HCT116 (cell line): ENCODE results near the gene NABP1. TPM values are rescaled to one million over a fixed set of nuclear protein-coding genes. Genes with fewer than 3 reads are reported as not detected.

Experiments used
- ATAC-seq: fragments of 200-7000 bp; cut with Tn5 transposase; 2 replicates; pipeline ENCODE4 v1.9.1; 2020; ENCODE audit warnings: mild to moderate bottlenecking, moderate library complexity
- BruUV-seq: library from RNA; stranded (reverse); fragments of 400-500 nt; replicated peaks from 2 replicates; lab custom pipeline; 2021; lab: Mats Ljungman, UMichigan
- CTCF ChIA-PET: fragments of 300-600 bp; sonication (Branson Sonifier 250); formaldehyde crosslinking; loops from one replicate; lab custom pipeline; 2021; ENCODE audit warnings: antibody characterized with exemption; lab: Charles Lee
- POLR2A ChIA-PET: fragments of 300-600, 350-600 bp; sonication (Branson Sonifier 250); formaldehyde crosslinking; loops from one replicate; lab custom pipeline; 2021; ENCODE audit warnings: antibody characterized with exemption; lab: Charles Lee
- RAD21 ChIA-PET, 2 experiments: fragments of 300-600 bp; sonication (Branson Sonifier 250); formaldehyde crosslinking; loops; one replicate each; lab custom pipeline; 2023; ENCODE audit warnings: low total read pairs in 2 of 2; ENCODE audit not compliant: uncharacterized antibody in 2 of 2, unreplicated experiment in 2 of 2, low non-redundant PET in 1 of 2; lab: Charles Lee
- DNase-seq: peaks from one replicate; pipeline ENCODE4 v3.0.0-alpha.2; 2010; ENCODE audit warnings: low read depth, low spot score
- H2AFZ ChIP-seq: fragments of 200-600 bp; shearing (Covaris generic), sonication (generic); 2 replicates; pipeline ENCODE4 v1.6.1; 2017; ENCODE audit warnings: low read depth, mixed run types, mixed read lengths, antibody characterized with exemption, low read length; ENCODE audit not compliant: poor library complexity, severe bottlenecking
- H3K27ac ChIP-seq: 2 replicates; pipeline ENCODE4 v1.5.1; 2012; ENCODE audit warnings: low read depth, low read length
- H3K27me3 ChIP-seq: fragments of 200-600 bp; sonication (generic); 2 replicates; pipeline ENCODE4 v1.6.1; 2016; ENCODE audit warnings: mixed run types, low read length, mixed read lengths; ENCODE audit not compliant: insufficient read depth
- H3K36me3 ChIP-seq, 2 experiments: fragments of 200-500 bp in 1 of 2; fragments of 200-600 bp in 1 of 2; sonication (Bioruptor generic) in 1 of 2; sonication (generic) in 1 of 2; 2 replicates each; pipeline versions ENCODE4 v1.5.1 to v1.6.1; 2014 to 2016; ENCODE audit warnings: low read length in 2 of 2, inconsistent platforms in 1 of 2, mixed read lengths in 1 of 2, mixed run types in 1 of 2; ENCODE audit not compliant: insufficient read depth in 2 of 2, control insufficient read depth in 1 of 2
- H3K4me1 ChIP-seq, 2 experiments: fragments of 200-600 bp in 1 of 2; sonication (generic) in 1 of 2; 2 replicates each; pipeline versions ENCODE4 v1.5.1 to v1.6.1; 2012 to 2017; ENCODE audit warnings: low read length in 2 of 2, inconsistent platforms in 1 of 2, mild to moderate bottlenecking in 1 of 2, mixed read lengths in 1 of 2, mixed run types in 1 of 2, moderate library complexity in 1 of 2; ENCODE audit not compliant: insufficient read depth in 2 of 2, control insufficient read depth in 1 of 2
- H3K4me2 ChIP-seq: fragments of 200-600 bp; sonication (generic); 2 replicates; pipeline ENCODE4 v1.6.1; 2017; ENCODE audit warnings: mixed run types, low read length, mixed read lengths
- H3K4me3 ChIP-seq, 2 experiments: fragments of 200-600 bp in 1 of 2; sonication (generic) in 1 of 2; replicated peaks in 1 of 2; 2 replicates each; pipeline ENCODE4 v1.5.1; 2011 to 2016; ENCODE audit warnings: low read length in 2 of 2, control low read depth in 1 of 2, low read depth in 1 of 2, mild to moderate bottlenecking in 1 of 2, mixed read lengths in 1 of 2, mixed run types in 1 of 2
- H3K79me2 ChIP-seq: fragments of 200-600 bp; sonication (generic); 2 replicates; pipeline ENCODE4 v1.6.1; 2017; ENCODE audit warnings: mild to moderate bottlenecking, mixed run types, low read length, moderate library complexity, mixed read lengths; ENCODE audit not compliant: insufficient read depth
- H3K9ac ChIP-seq: fragments of 200-600 bp; sonication (generic); 2 replicates; pipeline ENCODE4 v1.6.1; 2016; ENCODE audit warnings: low read length, mixed read lengths
- H3K9me2 ChIP-seq: fragments of 200-600 bp; sonication (generic), shearing (Covaris generic); 2 replicates; pipeline ENCODE4 v1.6.1; 2017; ENCODE audit warnings: mixed run types, mild to moderate bottlenecking, moderate library complexity; ENCODE audit not compliant: insufficient read depth
- H3K9me3 ChIP-seq, 2 experiments: fragments of 200-500 bp in 1 of 2; fragments of 200-600 bp in 1 of 2; sonication (Bioruptor generic) in 1 of 2; sonication (generic) in 1 of 2; 2 replicates each; pipeline ENCODE4 v1.6.1; 2014 to 2017; ENCODE audit warnings: low read length in 2 of 2, mixed read lengths in 2 of 2, inconsistent platforms in 1 of 2, low read depth in 1 of 2, mild to moderate bottlenecking in 1 of 2, mixed run types in 1 of 2, moderate library complexity in 1 of 2; ENCODE audit not compliant: control insufficient read depth in 1 of 2, insufficient read depth in 1 of 2
- H4K20me1 ChIP-seq: fragments of 200-600 bp; sonication (generic), shearing (Covaris generic); 2 replicates; pipeline ENCODE4 v1.6.1; 2017; ENCODE audit warnings: mixed run types, mild to moderate bottlenecking, moderate library complexity; ENCODE audit not compliant: insufficient read depth
- CBX3 ChIP-seq: IDR thresholded peaks from 2 replicates; pipeline ENCODE4 v1.6.1; 2012; ENCODE audit warnings: low read depth
- EZH2 ChIP-seq: fragments of 200-600 bp; sonication (generic); IDR thresholded peaks from 2 replicates; pipeline ENCODE4 v1.6.1; 2017; ENCODE audit warnings: antibody characterized with exemption, mixed run types
- JUND ChIP-seq: IDR thresholded peaks from 2 replicates; pipeline ENCODE4 v1.6.1; 2012
- POLR2A ChIP-seq: IDR thresholded peaks from 2 replicates; pipeline ENCODE4 v1.7.0; 2011; ENCODE audit warnings: borderline replicate concordance; ENCODE audit not compliant: insufficient read depth, insufficient read length; ENCODE audit errors: extremely low read depth
- SIN3A ChIP-seq: IDR thresholded peaks from 2 replicates; pipeline ENCODE4 v1.6.1; 2012; ENCODE audit warnings: low read depth
- SRF ChIP-seq: IDR thresholded peaks from 2 replicates; pipeline ENCODE4 v1.6.1; 2012; ENCODE audit warnings: low read depth
- YY1 ChIP-seq: IDR thresholded peaks from 2 replicates; pipeline ENCODE4 v1.6.1; 2011; ENCODE audit warnings: low read length, low read depth, moderate library complexity, mild to moderate bottlenecking; ENCODE audit not compliant: insufficient replicate concordance; ENCODE audit errors: extremely low read depth
- ZNF274 ChIP-seq: fragments of 200-500 bp; sonication (Bioruptor generic); IDR thresholded peaks from 2 replicates; pipeline ENCODE4 v1.6.1; 2014; ENCODE audit warnings: mild to moderate bottlenecking, low read depth, low read length, inconsistent platforms
- intact Hi-C: fragments of 100-400 bp; cut with micrococcal nuclease; formaldehyde crosslinking; loops from 2 replicates; pipeline ENCODE4 v1.10.0; 2022
- total RNA-seq: library from RNA; stranded (reverse); gene quantifications from one replicate; pipeline ENCODE4 v1.2.1, GENCODE V29; 2021; ENCODE audit not compliant: unreplicated experiment
- TF ChIP-seq, protein P1 (sequence below): IDR thresholded peaks from 2 replicates; pipeline ENCODE4 v1.6.1; 2012; ENCODE audit warnings: low read depth
- TF ChIP-seq, protein P2 (sequence below), 3 experiments: fragments of 200-600 bp in 1 of 3; sonication (generic) in 1 of 3; IDR thresholded peaks in 2 of 3; conservative IDR thresholded peaks in 1 of 3; 2 replicates each; pipeline ENCODE4 v1.5.1; 2012 to 2017; ENCODE audit warnings: low read depth in 2 of 3, low read length in 2 of 3, antibody characterized with exemption in 1 of 3, borderline replicate concordance in 1 of 3, control low read depth in 1 of 3, mild to moderate bottlenecking in 1 of 3, mixed read lengths in 1 of 3, mixed run types in 1 of 3, moderate library complexity in 1 of 3; ENCODE audit not compliant: insufficient read depth in 1 of 3

NABP1 gene
- total RNA-seq, 1 experiment from 2014 or later, result 39.3 TPM

DNA sequence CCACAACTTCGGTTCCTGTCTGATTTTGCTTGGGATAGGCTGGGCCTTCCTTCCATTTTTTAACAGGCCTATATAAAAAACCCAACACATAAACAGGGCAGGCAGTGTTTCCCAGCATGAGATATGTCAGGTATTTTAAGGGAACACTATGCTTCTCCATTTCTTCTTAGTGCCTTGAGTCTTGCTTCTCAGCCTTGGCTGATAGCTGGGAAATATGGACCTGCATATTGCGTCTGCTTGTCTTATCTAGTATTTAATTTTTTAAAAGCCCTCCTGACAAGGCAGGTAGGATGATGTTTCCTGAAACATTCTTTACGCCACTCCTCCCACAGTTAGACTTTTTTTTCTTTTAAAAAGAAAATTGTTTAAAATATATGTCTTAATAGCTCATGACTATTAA lies 45.5 kb upstream of the NABP1 start:
- no peak for ATAC-seq
- ChIA-PET CTCF (no interaction called here), POLR2A (interaction anchor here (0.7 kb wide), 1 partner anchor 45 kb away, joined by 3 read pairs; no protein-coding TSS in a partner anchor), RAD21 (no interaction called here)
- Histone ChIP-seq H3K9me2 (no peaks in the 10 kb centered on the region), H3K36me3 (no peaks in the 10 kb centered on the region), H3K4me2 (no peak overlapping the region), H3K79me2 (no peaks in the 10 kb centered on the region), H3K4me1 (peaks cover 25 to 29% of the 10 kb centered on the region in 2 experiments), H3K4me3 (no peak overlapping the region), H3K27me3 (no peaks in the 10 kb centered on the region), H2AFZ (no peak overlapping the region), H3K27ac (no peak overlapping the region), H4K20me1 (no peaks in the 10 kb centered on the region), H3K9me3 (no peaks in the 10 kb centered on the region), H3K9ac (no peak overlapping the region)
- no TSS peak for BruUV-seq
- TF ChIP-seq, protein P1, sequence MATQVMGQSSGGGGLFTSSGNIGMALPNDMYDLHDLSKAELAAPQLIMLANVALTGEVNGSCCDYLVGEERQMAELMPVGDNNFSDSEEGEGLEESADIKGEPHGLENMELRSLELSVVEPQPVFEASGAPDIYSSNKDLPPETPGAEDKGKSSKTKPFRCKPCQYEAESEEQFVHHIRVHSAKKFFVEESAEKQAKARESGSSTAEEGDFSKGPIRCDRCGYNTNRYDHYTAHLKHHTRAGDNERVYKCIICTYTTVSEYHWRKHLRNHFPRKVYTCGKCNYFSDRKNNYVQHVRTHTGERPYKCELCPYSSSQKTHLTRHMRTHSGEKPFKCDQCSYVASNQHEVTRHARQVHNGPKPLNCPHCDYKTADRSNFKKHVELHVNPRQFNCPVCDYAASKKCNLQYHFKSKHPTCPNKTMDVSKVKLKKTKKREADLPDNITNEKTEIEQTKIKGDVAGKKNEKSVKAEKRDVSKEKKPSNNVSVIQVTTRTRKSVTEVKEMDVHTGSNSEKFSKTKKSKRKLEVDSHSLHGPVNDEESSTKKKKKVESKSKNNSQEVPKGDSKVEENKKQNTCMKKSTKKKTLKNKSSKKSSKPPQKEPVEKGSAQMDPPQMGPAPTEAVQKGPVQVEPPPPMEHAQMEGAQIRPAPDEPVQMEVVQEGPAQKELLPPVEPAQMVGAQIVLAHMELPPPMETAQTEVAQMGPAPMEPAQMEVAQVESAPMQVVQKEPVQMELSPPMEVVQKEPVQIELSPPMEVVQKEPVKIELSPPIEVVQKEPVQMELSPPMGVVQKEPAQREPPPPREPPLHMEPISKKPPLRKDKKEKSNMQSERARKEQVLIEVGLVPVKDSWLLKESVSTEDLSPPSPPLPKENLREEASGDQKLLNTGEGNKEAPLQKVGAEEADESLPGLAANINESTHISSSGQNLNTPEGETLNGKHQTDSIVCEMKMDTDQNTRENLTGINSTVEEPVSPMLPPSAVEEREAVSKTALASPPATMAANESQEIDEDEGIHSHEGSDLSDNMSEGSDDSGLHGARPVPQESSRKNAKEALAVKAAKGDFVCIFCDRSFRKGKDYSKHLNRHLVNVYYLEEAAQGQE, result no peak
- no peak for TF ChIP-seq CBX3
- TF ChIP-seq, protein P2, sequence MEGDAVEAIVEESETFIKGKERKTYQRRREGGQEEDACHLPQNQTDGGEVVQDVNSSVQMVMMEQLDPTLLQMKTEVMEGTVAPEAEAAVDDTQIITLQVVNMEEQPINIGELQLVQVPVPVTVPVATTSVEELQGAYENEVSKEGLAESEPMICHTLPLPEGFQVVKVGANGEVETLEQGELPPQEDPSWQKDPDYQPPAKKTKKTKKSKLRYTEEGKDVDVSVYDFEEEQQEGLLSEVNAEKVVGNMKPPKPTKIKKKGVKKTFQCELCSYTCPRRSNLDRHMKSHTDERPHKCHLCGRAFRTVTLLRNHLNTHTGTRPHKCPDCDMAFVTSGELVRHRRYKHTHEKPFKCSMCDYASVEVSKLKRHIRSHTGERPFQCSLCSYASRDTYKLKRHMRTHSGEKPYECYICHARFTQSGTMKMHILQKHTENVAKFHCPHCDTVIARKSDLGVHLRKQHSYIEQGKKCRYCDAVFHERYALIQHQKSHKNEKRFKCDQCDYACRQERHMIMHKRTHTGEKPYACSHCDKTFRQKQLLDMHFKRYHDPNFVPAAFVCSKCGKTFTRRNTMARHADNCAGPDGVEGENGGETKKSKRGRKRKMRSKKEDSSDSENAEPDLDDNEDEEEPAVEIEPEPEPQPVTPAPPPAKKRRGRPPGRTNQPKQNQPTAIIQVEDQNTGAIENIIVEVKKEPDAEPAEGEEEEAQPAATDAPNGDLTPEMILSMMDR (IDR thresholded peaks at IDR 0.05 in 2 of 3, conservative IDR thresholded peaks at IDR 0.05 in 1 of 3; ENCODE audit: borderline replicate concordance in 1 of 3, insufficient read depth in 1 of 3, low read depth in 2 of 3, low read length in 2 of 3), result no peak
- no peak for TF ChIP-seq SIN3A
- no peak for TF ChIP-seq YY1
- TF ChIP-seq EZH2, result no peak
- no peak for TF ChIP-seq ZNF274
- no peak for TF ChIP-seq POLR2A
- TF ChIP-seq SRF, result no peak
- TF ChIP-seq JUND, result no peak
- intact Hi-C loops, result no loop called here
- no peak for DNase-seq
